GM12878 (cell line): ENCODE measurements around the gene TMEM235. TPM values are rescaled to one million over a fixed set of nuclear protein-coding genes. Genes with fewer than 3 reads are reported as not detected.

Experiments used
- ATAC-seq: fragments of 200-7000 bp; cut with Tn5 transposase; 3 replicates; pipeline ENCODE4 v1.9.1; 2020; ENCODE audit warnings: mild to moderate bottlenecking, moderate library complexity
- BruUV-seq: library from RNA; stranded (reverse); fragments of 400-500 nt; replicated peaks from 2 replicates; lab custom pipeline; 2021; lab: Mats Ljungman, UMichigan
- CTCF ChIA-PET: fragments of 300-600 bp; sonication (Branson Sonifier 250); formaldehyde crosslinking; extraction: SDS; loops from one replicate; lab custom pipeline; 2021; ENCODE audit warnings: inconsistent platforms; lab: Yijun Ruan, JAX
- POLR2A ChIA-PET: fragments of 350-600 bp; formaldehyde crosslinking; extraction: SDS; loops from one replicate; lab custom pipeline; 2021; ENCODE audit warnings: inconsistent platforms; lab: Charles Lee
- RAD21 ChIA-PET: fragments of 300-600 bp; sonication (Branson Sonifier 250); formaldehyde crosslinking; loops from one replicate; lab custom pipeline; 2023; ENCODE audit warnings: antibody characterized with exemption; ENCODE audit not compliant: unreplicated experiment; lab: Charles Lee
- SMC1A ChIA-PET: fragments of 300-600 bp; sonication (Branson Sonifier 250); formaldehyde crosslinking; loops from one replicate; lab custom pipeline; 2023; ENCODE audit not compliant: unreplicated experiment, uncharacterized antibody; lab: Charles Lee
- DNase-seq: peaks from one replicate; pipeline ENCODE4 v3.0.0-alpha.2; 2011; ENCODE audit warnings: low read depth, low spot score
- FAIRE-seq: peaks from 3 replicates; lab custom pipeline; 2011; peaks lifted over from hg19 to GRCh38; lab: Jason Lieb, UNC
- H2AFZ ChIP-seq: 2 replicates; pipeline ENCODE4 v1.6.0; 2011; ENCODE audit warnings: low read depth, low read length, control low read depth; ENCODE audit not compliant: control insufficient read depth
- H3K27ac ChIP-seq: 2 replicates; pipeline ENCODE4 v1.5.1; 2011; ENCODE audit warnings: control low read depth; ENCODE audit not compliant: control insufficient read depth, insufficient read depth
- H3K27me3 ChIP-seq, 2 experiments: replicated peaks in 1 of 2; 2 replicates each; pipeline versions ENCODE4 v1.6.0 to v1.6.1; 2011; ENCODE audit warnings: low read length in 1 of 2; ENCODE audit not compliant: control insufficient read depth in 2 of 2, insufficient read depth in 2 of 2
- H3K36me3 ChIP-seq, 2 experiments: 2 replicates each; pipeline ENCODE4 v1.5.1; 2011; ENCODE audit warnings: low read length in 1 of 2; ENCODE audit not compliant: control insufficient read depth in 2 of 2, insufficient read depth in 2 of 2
- H3K4me1 ChIP-seq: 2 replicates; pipeline ENCODE4 v1.6.1; 2011; ENCODE audit warnings: mild to moderate bottlenecking, low read length, moderate library complexity, mixed read lengths; ENCODE audit not compliant: control insufficient read depth, insufficient read depth
- H3K4me2 ChIP-seq: 2 replicates; pipeline ENCODE4 v1.6.0; 2011; ENCODE audit warnings: control low read depth; ENCODE audit not compliant: control insufficient read depth, insufficient read depth
- H3K4me3 ChIP-seq: fragments of 200-600 bp; sonication (generic); 2 replicates; pipeline ENCODE4 v1.5.1; 2016
- H3K79me2 ChIP-seq: 2 replicates; pipeline ENCODE4 v1.6.0; 2011; ENCODE audit warnings: low read length; ENCODE audit not compliant: control insufficient read depth, insufficient read depth
- H3K9ac ChIP-seq: 2 replicates; pipeline ENCODE4 v1.8.0; 2011; ENCODE audit warnings: low read length, control low read depth, mixed read lengths; ENCODE audit not compliant: control insufficient read depth, insufficient read depth
- H3K9me3 ChIP-seq: replicated peaks from 3 replicates; pipeline ENCODE4 v1.5.1; 2011; ENCODE audit warnings: mild to moderate bottlenecking, low read length; ENCODE audit not compliant: control insufficient read depth, insufficient read depth
- H4K20me1 ChIP-seq: 2 replicates; pipeline ENCODE4 v1.6.0; 2011; ENCODE audit not compliant: control insufficient read depth, insufficient read depth
- ELK1 ChIP-seq: IDR thresholded peaks from 2 replicates; pipeline ENCODE4 v1.6.1; 2012; ENCODE audit warnings: low read depth, low read length, improper control_type of control experiment
- EP300 ChIP-seq, 2 experiments: fragments of 150-350 bp in 1 of 2; IDR thresholded peaks; 2 replicates each; pipeline ENCODE4 v1.6.1; 2011 to 2012; ENCODE audit warnings: low read depth in 2 of 2, low read length in 2 of 2, borderline replicate concordance in 1 of 2, improper control_type of control experiment in 1 of 2, inconsistent platforms in 1 of 2; ENCODE audit not compliant: control insufficient read depth in 1 of 2
- ESRRA ChIP-seq: IDR thresholded peaks from 2 replicates; pipeline ENCODE4 v1.6.1; 2012; ENCODE audit warnings: mild to moderate bottlenecking, low read length, improper control_type of control experiment
- GATAD2B ChIP-seq: fragments of 450-650 bp; conservative IDR thresholded peaks from 2 replicates; pipeline ENCODE4 v1.6.1; 2017; ENCODE audit warnings: low read depth, mild to moderate bottlenecking, moderate library complexity
- HDAC6 ChIP-seq: fragments of 200-600 bp; sonication (generic); IDR thresholded peaks from one replicate; pipeline ENCODE4 v1.8.0; 2017; ENCODE audit warnings: antibody characterized with exemption; ENCODE audit not compliant: unreplicated experiment
- JUND ChIP-seq: IDR thresholded peaks from 2 replicates; pipeline ENCODE4 v1.6.1; 2012; ENCODE audit warnings: low read depth, mild to moderate bottlenecking, low read length, improper control_type of control experiment, moderate library complexity
- KLF5 ChIP-seq: fragments of 450-650 bp; IDR thresholded peaks from 2 replicates; pipeline ENCODE4 v1.6.1; 2014; ENCODE audit warnings: mild to moderate bottlenecking; ENCODE audit not compliant: partially characterized antibody
- POLR2A ChIP-seq: IDR thresholded peaks from 2 replicates; pipeline ENCODE4 v1.6.1; 2011; ENCODE audit warnings: low read depth, mild to moderate bottlenecking, low read length
- POLR2AphosphoS5 ChIP-seq: IDR thresholded peaks from 2 replicates; pipeline ENCODE4 v1.6.1; 2011; ENCODE audit warnings: mild to moderate bottlenecking, low read length, inconsistent platforms
- RBBP5 ChIP-seq: fragments of 200-600 bp; sonication (generic); conservative IDR thresholded peaks from 2 replicates; pipeline ENCODE4 v1.6.1; 2016
- RFX5 ChIP-seq: IDR thresholded peaks from 2 replicates; pipeline ENCODE4 v1.6.1; 2011; ENCODE audit warnings: low read depth, low read length, improper control_type of control experiment
- SREBF1 ChIP-seq: IDR thresholded peaks from 2 replicates; pipeline ENCODE4 v1.6.1; 2012; ENCODE audit warnings: mild to moderate bottlenecking, low read length
- SUPT20H ChIP-seq: IDR thresholded peaks from 2 replicates; pipeline ENCODE4 v1.6.1; 2011; ENCODE audit warnings: low read depth, mild to moderate bottlenecking, low read length, moderate library complexity, borderline replicate concordance; ENCODE audit not compliant: control insufficient read depth
- TARDBP ChIP-seq: IDR thresholded peaks from 2 replicates; pipeline ENCODE4 v1.6.1; 2016; ENCODE audit warnings: borderline replicate concordance
- WRNIP1 ChIP-seq: IDR thresholded peaks from 2 replicates; pipeline ENCODE4 v1.6.1; 2011; ENCODE audit warnings: low read depth, low read length, improper control_type of control experiment, borderline replicate concordance
- ZNF274 ChIP-seq: IDR thresholded peaks from one replicate; pipeline ENCODE4 v1.8.0; 2011; ENCODE audit not compliant: insufficient read length, insufficient read depth
- ZNF622 ChIP-seq: fragments of 450-650 bp; IDR thresholded peaks from 2 replicates; pipeline ENCODE4 v1.6.1; 2017; ENCODE audit warnings: mild to moderate bottlenecking, inconsistent platforms
- WGBS: methylation state at CpG from one replicate; pipeline ENCODE4 v1.1.6; 2016; ENCODE audit warnings: low lambda C conversion rate; ENCODE audit not compliant: insufficient replicate concordance, insufficient coverage; ENCODE audit errors: missing lambda C conversion rate; 5-methylcytosine and 5-hydroxymethylcytosine counted together
- in situ Hi-C: fragments of 300-500 bp; cut with MboI; formaldehyde crosslinking; loops from 9 replicates; pipeline ENCODE4 v1.14.3; 2018; ENCODE audit warnings: mixed read lengths
- intact Hi-C: fragments of 100-400 bp; cut with micrococcal nuclease; formaldehyde crosslinking; loops from one replicate; pipeline ENCODE4 v1.14.2; 2022; ENCODE audit not compliant: unreplicated experiment
- polyA plus RNA-seq, 11 experiments: library from polyadenylated mRNA; depleted of rRNA in 4 of 11; unstranded in 6 of 11; stranded (reverse) in 5 of 11; fragments of >200 nt; fragmentation: Nextera tagmentation in 4 of 11; fragmentation: Illumina TruSeq in 1 of 11; extraction: Ambion mirVana in 4 of 11; extraction: Trizol in 1 of 11; gene quantifications; 1 replicate in 1 of 11; 2 replicates in 10 of 11; pipeline versions ENCODE4 v1.2.1 to v1.2.3, GENCODE V29; 2011 to 2016; ENCODE audit warnings: inconsistent platforms in 2 of 11, missing spikeins in 2 of 11, low read depth in 1 of 11
- total RNA-seq, 4 experiments: library from RNA; depleted of rRNA in 3 of 4; stranded (reverse); fragments of >200 nt in 3 of 4; fragmentation: Illumina TruSeq in 1 of 4; extraction: Trizol in 1 of 4; gene quantifications; 2 replicates each; pipeline versions ENCODE4 v1.2.1 to v1.2.3, GENCODE V29; 2013 to 2021
- TF ChIP-seq, protein P1 (sequence below): IDR thresholded peaks from 2 replicates; pipeline ENCODE4 v1.6.1; 2012; ENCODE audit warnings: improper control_type of control experiment, low read depth, low read length; ENCODE audit not compliant: insufficient replicate concordance

Gene TMEM235
- total and polyA plus RNA-seq, 10 of the 15 experiments (the other 5 are each of a cell fraction or from before 2014, with no cell fraction given): not detected

GRCh38 chr17:78268951-78269905, 37.8 kb downstream of the TMEM235 start:
- ChIA-PET POLR2A (interaction anchor here (0.5 kb wide), 1 partner anchor 9 kb away, joined by 6 read pairs; no protein-coding TSS in a partner anchor), RAD21 (interaction anchor here (0.6 kb wide), 1 partner anchor 46 kb away, joined by 3 read pairs; no protein-coding TSS in a partner anchor), CTCF (interaction anchor here (0.6 to 1.5 kb wide), 2 partner anchors 141 to 184 kb away, joined by 3 read pairs; no protein-coding TSS in a partner anchor), SMC1A (interaction anchor here (0.7 kb wide), 1 partner anchor 153 kb away, joined by 3 read pairs; no protein-coding TSS in a partner anchor)
- peaks cover 3 to 5% of the 10 kb centered on the region in 2 experiments; a peak in 3 of 4 replicates for H3K27me3 ChIP-seq
- FAIRE-seq (no peak), ATAC-seq (no peak), DNase-seq (no peak)
- no peaks in the 10 kb centered on the region for H3K79me2 ChIP-seq
- H3K27ac ChIP-seq: no peak overlapping the region
- H3K36me3 ChIP-seq: no peaks in the 10 kb centered on the region
- peaks cover 10% of the 10 kb centered on the region for H3K4me1 ChIP-seq
- in situ Hi-C loops (no loop called here), intact Hi-C loops (no loop called here)
- H3K4me2 ChIP-seq: no peak overlapping the region
- H3K4me3 ChIP-seq: no peak overlapping the region
- H3K9ac ChIP-seq: no peak overlapping the region
- no peaks in the 10 kb centered on the region for H4K20me1 ChIP-seq
- H2AFZ ChIP-seq: no peak overlapping the region
- peaks cover 6% of the 10 kb centered on the region; the same call in 1 of the 3 replicates for H3K9me3 ChIP-seq
- BruUV-seq: no TSS peak
- 40% methylated on average over 34 of the region's 34 CpGs for WGBS
- no peak for TF ChIP-seq ELK1
- no peak for TF ChIP-seq SREBF1
- TF ChIP-seq RBBP5: no peak
- TF ChIP-seq KLF5: no peak
- TF ChIP-seq TARDBP: no peak
- no peak for TF ChIP-seq WRNIP1
- TF ChIP-seq, protein P1, sequence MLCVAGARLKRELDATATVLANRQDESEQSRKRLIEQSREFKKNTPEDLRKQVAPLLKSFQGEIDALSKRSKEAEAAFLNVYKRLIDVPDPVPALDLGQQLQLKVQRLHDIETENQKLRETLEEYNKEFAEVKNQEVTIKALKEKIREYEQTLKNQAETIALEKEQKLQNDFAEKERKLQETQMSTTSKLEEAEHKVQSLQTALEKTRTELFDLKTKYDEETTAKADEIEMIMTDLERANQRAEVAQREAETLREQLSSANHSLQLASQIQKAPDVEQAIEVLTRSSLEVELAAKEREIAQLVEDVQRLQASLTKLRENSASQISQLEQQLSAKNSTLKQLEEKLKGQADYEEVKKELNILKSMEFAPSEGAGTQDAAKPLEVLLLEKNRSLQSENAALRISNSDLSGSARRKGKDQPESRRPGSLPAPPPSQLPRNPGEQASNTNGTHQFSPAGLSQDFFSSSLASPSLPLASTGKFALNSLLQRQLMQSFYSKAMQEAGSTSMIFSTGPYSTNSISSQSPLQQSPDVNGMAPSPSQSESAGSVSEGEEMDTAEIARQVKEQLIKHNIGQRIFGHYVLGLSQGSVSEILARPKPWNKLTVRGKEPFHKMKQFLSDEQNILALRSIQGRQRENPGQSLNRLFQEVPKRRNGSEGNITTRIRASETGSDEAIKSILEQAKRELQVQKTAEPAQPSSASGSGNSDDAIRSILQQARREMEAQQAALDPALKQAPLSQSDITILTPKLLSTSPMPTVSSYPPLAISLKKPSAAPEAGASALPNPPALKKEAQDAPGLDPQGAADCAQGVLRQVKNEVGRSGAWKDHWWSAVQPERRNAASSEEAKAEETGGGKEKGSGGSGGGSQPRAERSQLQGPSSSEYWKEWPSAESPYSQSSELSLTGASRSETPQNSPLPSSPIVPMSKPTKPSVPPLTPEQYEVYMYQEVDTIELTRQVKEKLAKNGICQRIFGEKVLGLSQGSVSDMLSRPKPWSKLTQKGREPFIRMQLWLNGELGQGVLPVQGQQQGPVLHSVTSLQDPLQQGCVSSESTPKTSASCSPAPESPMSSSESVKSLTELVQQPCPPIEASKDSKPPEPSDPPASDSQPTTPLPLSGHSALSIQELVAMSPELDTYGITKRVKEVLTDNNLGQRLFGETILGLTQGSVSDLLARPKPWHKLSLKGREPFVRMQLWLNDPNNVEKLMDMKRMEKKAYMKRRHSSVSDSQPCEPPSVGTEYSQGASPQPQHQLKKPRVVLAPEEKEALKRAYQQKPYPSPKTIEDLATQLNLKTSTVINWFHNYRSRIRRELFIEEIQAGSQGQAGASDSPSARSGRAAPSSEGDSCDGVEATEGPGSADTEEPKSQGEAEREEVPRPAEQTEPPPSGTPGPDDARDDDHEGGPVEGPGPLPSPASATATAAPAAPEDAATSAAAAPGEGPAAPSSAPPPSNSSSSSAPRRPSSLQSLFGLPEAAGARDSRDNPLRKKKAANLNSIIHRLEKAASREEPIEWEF: no peak
- no peak for TF ChIP-seq EP300 (IDR thresholded peaks at IDR 0.05; ENCODE audit: borderline replicate concordance in 1 of 2, control insufficient read depth in 1 of 2, low read depth in 2 of 2, low read length in 2 of 2)
- no peak for TF ChIP-seq ZNF274
- TF ChIP-seq HDAC6: no peak
- TF ChIP-seq SUPT20H: no peak
- TF ChIP-seq ZNF622: no peak
- no peak for TF ChIP-seq GATAD2B
- TF ChIP-seq RFX5: no peak
- no peak for TF ChIP-seq POLR2AphosphoS5
- no peak for TF ChIP-seq POLR2A
- TF ChIP-seq JUND: no peak
- TF ChIP-seq ESRRA: no peak
